NCI-H1105 treated with DMSO at 0.1 percent for 48 hours (cell line): ENCODE measurements around the gene TMEM131L.
"Not testable (repeated sequence)": the region's sequence is repeated elsewhere in the genome, so short reads cannot be mapped to it uniquely, and the experiment has no call there.

Experiments used
- DNase-seq: peaks from one replicate; lab custom pipeline; 2025; lab: John Stamatoyannopoulos, UW

Gene TMEM131L

DNA sequence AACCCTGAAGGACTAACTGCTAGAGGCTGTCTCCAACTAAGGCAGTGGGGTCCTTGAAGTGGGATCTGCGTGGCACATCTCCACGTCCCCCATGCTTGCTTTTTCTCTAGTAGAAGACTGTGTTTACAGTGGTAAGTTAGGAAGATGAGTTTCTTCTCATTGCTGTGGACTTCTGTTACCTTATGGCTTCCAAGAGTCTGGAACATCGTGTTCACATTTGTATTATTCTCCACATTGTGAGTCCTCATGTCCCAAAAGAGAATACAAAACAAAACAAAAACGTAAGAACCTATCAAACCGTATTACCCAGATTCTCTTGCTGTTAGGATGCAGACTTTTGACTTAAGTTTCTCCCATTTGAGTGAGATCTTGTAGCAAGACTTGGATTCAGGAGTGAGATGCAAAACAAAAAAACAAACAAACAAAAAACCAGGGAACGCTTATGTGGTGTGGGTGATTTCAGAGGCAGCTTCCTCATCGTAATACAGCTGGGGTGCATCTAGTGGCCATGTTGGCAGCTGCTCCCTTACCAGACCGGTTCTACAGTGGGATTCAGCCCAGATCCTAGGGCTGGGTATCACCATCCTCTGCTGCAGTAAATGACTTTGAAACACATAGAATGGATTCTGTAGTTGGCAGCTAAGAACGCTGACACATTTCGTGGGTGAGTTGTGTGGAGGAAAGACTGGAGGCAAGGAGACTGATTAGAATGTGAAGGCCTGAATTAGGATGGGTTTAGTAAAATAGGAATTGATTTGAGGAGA lies 41.3 kb downstream of the TMEM131L start:
- DNase-seq: no peak

DNA sequence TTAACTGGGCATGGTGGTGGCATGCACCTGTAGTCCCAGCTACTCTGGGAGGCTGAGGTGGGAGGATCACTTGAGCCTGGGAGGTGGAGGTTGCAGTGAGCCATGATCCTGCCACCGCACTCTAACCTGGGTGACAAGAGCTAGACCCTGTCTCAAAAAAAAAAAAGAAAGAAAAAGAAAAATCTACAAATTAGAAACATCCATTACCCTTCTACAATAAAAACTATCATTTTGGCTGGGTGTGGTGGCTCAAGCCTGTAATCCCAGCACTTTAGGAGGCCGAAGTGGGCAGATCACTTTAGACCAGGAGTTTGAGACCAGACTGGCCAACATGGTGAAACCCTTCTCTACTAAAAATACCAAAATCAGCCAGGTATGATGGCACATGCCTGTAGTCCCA lies 43.1 kb downstream of the TMEM131L start:
- not testable (repeated sequence) for DNase-seq

DNA sequence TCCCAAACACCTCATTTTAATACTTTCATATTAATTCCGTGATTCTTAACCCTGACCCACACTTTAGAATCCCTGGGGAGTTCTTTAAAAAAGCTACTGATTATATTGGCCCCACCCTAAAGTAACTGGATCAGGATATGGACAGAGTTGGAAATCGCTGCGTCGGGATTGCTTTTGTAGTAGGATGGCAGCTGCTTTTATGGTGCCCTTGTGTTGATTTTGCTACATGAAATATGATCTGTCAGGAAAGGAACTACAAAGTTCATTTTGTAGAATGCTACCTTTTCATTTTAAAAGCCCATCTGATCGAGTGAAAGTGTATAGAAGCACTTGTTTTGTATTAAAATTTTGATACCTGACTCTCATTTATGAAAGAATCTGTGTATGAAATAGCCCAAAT lies 43.6 kb downstream of the TMEM131L start:
- peak; percentile 35 for DNase-seq

DNA sequence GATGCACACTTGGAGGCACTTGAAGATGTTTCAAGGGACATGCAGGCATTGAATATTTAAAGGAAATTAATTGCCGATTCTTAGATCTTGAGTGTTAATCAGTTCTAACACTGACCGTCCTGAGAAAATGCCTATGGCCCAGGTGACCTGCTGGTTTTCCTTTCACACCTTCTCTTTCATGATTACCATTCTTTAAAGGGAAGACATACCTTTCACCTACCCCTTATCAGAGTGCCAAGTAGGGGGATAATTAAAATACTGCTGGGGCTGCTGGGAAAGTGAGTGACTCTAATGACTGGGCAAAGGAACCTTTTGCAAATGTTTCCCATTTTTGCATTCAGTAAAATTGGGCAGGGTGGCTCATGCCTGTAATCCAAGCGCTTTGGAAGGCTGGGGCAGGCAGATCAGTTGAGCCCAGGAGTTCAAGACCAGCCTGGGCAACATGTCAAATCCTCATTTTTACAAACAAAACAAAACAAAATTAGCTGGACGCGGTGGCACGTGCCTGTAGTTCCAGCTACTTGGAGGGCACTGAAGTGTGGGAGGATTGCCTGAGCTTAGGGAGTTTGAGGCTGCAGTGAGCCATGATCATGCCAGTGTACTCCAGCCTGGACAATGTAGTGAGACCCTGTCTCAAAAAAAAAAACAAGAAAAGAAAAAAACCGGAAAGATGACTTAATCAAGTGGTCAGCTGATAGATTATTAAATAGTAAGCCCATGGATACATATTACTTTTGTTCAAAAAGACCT lies 44.3 kb downstream of the TMEM131L start:
- no peak for DNase-seq

DNA sequence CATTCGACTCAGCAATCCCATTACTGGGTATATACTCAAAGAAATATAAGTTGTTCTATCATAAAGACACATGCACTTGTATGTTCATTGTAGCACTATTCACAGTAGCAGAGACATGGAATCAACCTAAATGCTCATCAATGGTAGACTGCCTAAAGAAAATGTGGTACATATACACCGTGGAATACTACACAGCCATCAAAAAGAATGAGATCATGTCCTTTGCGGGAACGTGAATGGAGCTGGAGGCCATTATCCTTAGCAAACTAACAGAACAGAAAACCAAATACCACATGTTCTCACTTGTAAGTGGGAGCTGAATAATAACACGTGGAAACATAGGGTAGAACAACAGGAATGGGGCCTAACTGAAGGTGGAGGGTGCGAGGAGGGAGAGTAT lies 44.9 kb downstream of the TMEM131L start:
- DNase-seq: no peak

DNA sequence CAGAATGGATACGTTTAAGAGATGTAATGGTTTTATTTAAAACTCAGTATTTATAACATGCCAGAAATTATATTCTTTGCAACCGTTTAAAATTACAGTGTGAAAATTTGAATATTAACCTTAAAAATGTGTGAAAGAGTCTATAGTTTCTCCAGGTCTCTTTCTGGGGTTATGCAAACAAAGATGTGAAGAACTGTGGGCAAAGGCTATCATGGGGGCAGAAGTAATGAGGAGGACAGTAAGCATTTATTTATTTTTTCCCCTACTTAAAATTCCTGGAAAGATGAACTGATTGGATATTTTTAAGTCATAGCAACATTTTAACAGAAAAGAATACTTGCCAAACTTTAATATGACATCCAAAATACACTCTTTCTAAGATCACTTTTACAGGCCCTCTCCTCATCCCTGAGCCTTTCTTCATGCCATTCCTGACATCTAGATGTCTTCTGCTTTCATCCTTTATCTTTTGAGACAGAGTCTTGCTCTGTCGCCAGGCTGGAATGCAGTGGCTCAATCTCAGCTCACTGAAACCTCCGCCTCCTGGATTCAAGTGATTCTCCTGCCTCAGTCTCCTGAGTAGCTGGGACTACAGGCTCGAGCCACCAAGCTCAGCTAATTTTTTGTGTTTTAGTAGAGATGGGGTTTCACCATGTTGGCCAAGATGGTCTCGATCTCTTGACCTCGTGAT lies 46.1 kb downstream of the TMEM131L start:
- DNase-seq: no peak

DNA sequence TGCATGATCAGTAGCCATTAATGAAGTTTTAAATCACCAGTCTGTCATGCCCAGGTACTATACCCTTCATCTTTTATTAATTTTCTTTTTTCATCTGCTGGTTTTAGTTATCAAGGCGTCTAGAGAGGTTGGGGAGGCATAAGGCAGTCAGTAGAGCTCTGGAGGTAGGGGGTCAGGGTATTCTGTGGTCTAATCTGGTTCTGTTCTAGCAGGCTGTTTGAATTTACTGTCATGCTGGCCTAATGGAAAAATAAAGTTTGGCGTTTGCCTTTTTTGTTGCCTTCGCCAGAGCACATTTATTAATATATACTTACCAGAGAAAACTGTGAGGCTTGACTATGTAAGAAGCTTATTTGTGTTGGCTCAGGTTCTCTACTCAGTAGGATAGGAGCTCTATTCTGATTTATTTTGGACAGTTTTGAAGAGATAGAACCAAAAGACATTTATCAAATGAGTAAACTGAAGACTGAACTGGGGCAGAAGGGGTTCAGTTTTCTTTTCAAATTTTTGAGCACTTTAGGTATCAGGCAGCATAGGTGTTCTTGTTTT lies 46.9 kb downstream of the TMEM131L start:
- DNase-seq: no peak

DNA sequence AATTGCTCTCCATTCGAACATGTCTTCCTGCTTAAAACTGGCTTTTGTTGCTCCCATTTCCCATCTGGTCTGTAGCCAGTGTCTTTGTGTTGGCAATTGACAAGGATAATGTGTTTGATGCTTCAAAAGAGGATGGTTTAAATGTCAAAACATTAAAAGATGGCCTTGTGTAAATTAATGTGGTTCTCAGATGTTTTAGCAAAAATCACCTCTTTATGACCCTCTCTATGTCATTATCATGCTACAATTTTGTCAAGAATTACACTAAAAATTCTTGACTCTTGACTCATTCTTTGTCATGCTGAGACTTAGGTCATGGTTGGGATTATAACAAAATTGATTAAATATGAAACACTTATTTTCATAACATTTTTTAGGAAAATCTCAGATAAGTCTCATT lies 47.4 kb downstream of the TMEM131L start:
- DNase-seq: no peak

DNA sequence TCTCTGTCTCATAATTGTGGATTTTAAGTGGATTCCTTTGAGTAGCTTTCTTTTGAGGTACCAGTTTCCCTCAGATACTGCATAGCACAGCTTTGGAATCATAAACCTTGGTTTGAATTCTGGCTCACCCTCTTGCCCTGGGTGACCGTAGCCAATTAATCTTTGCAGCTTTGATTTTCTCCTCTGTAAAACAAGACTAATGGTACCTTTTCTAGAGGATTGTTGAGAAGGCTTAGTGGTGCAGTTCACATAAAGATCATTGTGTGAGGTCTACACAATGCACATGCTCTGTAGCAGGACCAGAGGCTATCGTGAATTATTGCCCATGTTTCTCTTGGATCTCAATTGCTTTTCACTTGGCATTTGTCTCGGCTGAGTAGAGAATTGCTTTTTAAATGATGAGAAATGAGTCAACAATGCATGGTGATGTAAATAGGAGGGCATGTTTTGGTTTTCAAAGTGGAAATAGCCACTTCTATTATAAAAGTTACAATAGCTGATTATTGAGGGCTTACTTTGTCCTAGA lies 47.9 kb downstream of the TMEM131L start:
- DNase-seq: no peak

DNA sequence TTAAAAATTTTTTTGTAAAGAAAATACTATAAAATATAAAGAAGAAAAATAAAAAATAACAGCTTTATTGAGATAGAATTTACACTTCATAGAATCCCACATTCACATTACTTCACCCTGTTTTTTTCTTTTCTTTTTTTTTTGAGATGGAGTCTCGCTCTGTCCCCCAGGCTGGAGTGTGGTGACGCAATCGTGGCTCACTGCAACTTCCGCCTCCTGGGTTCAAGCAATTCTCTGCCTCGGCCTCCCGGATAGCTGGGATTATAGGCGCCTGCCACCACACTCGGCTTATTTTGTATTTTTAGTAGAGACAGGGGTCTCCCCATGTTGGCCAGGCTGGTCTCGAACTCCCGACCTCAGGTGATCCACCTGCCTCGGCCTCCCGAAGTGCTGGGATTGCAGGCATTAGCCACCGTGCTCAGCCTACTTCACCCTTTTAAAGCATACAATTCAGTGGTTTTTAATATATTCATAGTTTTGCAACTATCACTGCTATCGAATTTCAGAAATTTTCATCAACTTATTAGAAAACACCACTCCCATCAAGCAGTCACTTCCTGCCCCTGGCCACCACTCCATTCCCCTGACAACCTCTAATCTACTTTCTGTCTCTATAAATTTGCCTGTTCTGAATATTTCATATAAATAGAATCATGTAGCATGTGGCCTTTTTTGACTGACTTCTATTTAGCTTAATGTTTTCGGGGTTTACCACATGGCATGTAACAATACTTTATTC lies 48.7 kb downstream of the TMEM131L start:
- DNase-seq: no peak

DNA sequence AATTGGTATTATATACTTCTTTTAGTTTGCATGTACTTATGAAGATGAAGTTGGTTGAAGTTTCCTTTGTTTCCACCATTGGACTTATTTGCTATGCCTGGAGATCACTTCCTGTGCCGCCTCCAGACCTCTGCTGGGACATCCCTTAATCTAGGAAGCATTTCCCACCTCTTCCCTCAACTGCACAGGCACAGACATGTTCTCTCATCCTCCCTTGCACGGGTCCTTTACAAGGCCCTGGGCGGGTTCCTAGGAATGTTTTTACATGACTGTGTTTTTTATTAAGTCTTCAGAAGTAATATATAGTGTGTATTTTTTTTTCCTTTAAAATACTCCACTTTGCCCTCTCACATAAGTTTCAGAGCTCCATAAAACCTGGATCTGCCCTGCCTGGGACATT lies 51.0 kb downstream of the TMEM131L start:
- DNase-seq: no peak

DNA sequence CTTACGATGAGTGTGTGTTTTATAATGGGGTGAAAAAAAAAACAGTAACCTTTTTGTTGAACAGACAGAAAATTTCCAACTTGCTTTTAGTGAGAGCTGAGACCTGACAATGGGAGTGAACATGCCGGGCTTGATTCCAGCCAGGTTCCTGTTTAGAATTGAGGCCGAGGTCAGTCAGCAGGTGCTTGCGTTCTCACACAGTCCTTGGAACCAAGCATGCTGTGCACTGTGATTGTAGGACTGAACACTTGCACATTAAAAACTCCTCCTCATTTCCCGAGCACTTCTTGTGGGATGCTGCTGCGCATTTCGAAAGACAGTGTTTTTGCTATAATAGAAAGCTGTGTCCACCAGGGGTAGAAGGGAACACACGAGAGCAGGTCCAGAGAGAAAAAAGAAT lies 51.8 kb downstream of the TMEM131L start:
- no peak for DNase-seq

DNA sequence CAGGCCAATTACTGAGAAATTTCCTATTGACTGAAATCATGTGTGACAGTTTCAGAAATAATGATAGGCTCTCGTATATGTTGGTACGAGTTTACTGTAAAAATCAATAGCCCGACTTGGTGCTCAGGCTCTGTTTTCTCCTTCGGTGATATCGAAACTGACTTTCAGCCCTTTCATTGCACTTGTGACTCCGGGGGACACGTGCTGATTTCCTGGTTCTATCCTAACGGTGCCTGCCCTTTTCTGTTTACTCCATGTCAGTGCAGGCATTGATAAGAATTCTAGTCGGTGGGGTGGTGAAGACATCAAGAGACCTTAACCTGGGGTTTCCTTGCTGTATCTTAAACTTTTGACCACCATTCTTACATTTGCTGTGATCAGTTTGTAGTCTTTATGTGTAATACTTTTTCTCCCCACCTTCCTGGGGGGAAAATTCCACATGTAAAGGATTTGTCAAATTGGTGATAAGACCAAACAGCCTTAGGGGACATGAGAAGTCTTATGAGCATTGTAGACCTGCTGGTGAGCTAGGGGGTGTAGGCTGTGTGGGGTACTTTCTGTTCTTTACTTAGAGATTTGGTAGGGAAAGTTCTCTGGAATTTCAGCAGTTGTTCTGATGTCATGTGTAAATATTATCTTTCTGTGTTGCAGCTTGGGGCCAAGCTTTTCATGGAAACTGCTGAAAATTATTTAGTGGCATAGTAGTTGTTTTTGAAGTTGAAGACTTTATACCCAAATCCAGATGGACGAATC lies 52.7 kb downstream of the TMEM131L start:
- no peak for DNase-seq

DNA sequence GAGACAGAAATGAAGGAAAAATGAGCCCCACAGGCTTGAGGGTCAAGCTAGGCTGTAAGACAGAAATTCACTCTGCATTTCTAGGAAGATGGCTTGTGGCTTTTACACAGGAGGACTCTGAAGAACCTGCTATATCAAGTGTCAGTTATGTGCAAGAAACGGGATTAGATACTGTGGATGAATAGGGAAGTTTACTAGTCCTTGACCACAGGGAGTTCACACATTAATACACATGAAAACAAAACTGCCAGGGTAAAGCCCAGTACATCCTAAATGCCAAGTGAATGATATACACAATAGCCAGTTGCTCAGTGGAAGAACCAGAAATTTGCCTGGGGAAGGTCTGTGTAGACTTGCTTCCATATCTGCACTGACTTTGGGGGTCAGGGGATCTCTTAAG lies 53.5 kb downstream of the TMEM131L start:
- DNase-seq: no peak

DNA sequence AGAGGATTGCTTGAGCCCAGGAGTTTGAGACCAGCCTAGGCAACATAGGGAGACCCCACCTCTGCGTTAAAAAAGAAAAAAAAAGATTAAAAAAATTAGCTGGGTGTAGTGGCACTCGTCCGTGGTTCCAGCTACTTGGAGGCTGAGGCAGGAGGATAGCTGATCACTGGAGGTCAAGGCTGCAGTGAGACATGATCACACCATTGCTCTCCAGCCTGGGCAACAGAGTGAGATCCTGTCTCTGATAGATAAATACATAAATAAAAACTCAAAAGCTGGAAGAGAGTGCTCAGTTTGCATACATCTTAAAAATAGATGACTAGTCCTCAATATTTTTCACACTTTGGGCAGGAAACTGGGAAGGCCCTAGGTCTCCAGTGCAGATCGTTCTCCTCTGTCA lies 54.1 kb downstream of the TMEM131L start:
- DNase-seq: no peak

DNA sequence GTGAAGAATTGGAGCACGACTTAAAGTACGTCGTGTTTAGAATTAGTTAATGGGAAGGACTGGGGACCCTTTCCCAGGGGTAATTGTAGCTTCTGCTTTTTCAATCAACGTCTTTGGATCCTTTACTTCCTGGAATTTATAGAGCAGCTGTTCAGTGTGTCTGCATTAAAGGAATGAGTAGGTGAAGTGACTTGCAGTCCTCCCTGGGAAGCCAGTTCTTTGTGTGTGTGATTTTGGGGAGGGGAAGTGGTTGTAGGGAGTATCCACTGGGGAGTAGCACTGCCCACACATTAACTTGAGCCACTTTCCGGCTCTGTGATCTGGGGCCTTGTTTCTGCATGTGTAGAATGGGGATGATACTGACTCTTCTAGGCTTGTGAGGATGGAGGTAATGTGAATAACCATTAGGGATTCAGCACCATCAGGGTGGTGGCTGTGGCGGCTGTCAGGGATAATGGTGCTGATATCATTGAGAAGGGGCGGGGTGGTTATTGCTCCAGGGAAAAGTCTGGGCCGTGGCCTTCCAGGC lies 54.7 kb downstream of the TMEM131L start:
- DNase-seq: no peak

DNA sequence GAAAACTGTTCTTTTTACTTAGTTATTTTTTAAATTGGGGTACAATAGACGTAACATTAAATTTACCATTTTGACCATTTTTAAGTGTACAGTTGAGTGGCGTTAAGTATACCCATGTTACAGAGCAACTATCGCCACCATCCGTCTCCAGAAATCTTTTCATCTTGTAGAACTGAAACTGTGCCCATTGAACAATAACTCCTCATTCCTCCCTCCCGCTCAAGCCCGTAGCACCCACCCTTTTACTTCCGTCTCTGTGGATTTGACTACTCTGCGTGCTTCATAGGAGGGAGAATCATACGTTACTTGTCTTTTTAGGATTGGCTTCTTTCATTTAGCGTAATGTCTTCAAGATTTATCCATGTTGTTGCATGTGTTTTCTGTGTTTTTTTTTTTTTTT lies 55.3 kb downstream of the TMEM131L start:
- DNase-seq: no peak

DNA sequence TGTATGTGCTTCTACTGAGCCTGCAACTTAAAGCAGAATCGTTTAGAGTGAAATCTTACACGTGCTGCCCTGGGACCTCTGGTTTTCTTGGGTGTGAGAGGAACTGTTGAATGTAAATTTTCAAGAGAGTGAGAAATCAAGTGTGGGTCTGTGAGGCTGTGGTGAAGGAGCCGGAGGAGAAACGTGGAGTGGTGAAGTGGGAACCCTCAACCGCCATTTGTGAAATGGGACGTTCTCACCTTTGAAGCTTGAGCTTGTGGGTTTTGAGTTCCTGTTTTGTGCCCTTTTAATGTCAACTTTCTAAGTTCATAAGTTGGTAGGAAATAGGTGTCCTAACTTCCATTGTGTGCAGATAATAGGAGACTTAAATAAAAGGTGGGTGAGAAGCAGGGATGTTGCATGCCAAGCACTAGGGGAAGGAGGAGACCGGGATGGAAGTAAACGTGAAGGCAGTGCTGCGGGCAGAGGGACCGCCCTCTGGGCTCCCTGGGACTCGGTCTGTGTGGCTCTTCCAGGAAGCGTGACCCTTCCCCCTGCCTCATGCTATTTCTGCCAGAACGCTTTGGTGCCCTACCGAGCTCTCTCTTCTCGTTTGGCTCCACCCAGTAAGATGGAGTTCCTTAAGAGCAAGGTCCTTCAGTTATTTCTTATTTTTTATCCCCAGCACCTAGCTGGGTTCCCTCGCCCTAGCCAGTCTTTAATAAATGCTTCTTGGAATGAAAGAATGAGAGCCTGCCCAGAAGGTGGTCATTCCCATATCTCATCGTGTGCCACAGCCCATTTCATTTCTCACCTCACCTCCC lies 56.0 kb downstream of the TMEM131L start:
- DNase-seq: no peak

DNA sequence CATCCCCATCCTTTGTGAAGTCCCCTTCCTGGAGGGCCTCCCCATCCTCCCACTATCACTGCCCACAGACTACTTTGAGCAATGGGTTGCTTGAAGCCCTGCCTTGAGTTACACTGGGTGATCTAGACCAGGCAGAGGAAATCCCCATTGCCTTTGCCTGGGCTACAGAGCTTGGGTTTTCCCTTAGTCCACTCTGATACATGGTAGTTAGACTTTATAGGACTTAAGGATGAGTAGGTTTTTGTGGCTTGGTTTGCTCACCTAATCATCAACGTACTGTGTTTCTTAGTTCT lies 56.6 kb downstream of the TMEM131L start:
- no peak for DNase-seq

DNA sequence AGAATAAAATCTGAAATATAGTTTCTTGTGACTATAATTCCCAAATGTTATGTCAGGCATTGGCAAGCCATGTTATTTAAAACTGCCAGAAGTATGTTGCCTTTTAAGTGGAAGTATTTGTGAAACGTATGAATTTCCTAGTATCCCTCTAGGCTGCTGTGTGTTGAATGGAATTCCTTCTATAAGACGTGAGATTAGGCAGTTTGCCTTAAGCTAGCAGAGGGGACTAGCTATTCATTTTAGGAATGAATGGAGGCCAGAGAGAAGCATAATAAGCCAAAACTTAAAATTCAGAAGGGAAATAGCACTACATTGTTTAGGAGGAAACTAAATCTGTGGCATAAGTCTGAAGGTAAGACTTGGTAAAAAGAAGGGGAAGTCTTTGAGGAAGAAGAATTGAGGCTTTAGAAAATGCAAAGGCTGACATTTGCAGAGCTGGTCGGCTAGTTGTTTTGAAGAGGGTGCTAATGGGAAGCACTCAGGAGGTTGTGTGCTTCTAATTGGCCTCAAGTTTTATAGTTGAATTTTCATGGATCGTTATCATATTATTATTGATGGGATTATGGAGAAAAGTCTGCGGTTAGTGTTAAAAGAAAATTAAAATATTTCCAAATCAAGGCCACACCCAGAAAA lies 57.1 kb downstream of the TMEM131L start:
- DNase-seq: no peak
